ENCODE results near the gene PRH2.

The PRH2 gene

GRCh38 chr12:10928746-10929286 lies at the start of gene PRH2:
Gene PRH2, plus strand, starts transcription at chr12:10929236. Its CDS starts 38 bp downstream, at chr12:10929274.
- H3K27me3 Mint-ChIP-seq, result no peaks in the 10 kb centered on the region
- H3K4me1 Mint-ChIP-seq, result peaks cover 2% of the 10 kb centered on the region
- ATAC-seq (ENCODE audit: low read depth) (no peak), DNase-seq (ENCODE audit: low spot score in 2 of 2) (no peak)
- no peaks in the 10 kb centered on the region for H3K9me3 Mint-ChIP-seq
- no peak within 1 kb of the TSS for H3K27ac Mint-ChIP-seq
- peaks cover 8% of the 10 kb centered on the region for H3K36me3 Mint-ChIP-seq
- H3K4me3 Mint-ChIP-seq, result no peak within 1 kb of the TSS

- Mint-ChIP-seq H3K4me1 (no peaks in the 10 kb centered on the region), H3K4me3 (no peak within 1 kb of the TSS), H3K27me3 (no peaks in the 10 kb centered on the region), H3K9me3 (no peaks in the 10 kb centered on the region), H3K27ac (no peak within 1 kb of the TSS), H3K36me3 (peaks cover 14% of the 10 kb centered on the region)
- DNase-seq (ENCODE audit: low spot score in 2 of 2), result no peak
- no peak for ATAC-seq (ENCODE audit: low read depth)
These were observed 44.8 kb upstream of the PRH2 start, which contains the start of gene PRH1 for GRCh38 chr12:10884086-10884725. Gene PRH1, minus strand, starts transcription at chr12:10884255. Its CDS starts 38 bp downstream, at chr12:10884217.

GRCh38 chr12:10889226-10889625 lies 39.8 kb upstream of the PRH2 start:
- H3K36me3 Mint-ChIP-seq, result peaks cover 17% of the 10 kb centered on the region

GRCh38 chr12:10891937-10892336 lies 37.1 kb upstream of the PRH2 start:
- peaks cover 23% of the 10 kb centered on the region for H3K36me3 Mint-ChIP-seq
- no peak overlapping the region for H3K4me3 Mint-ChIP-seq
- no peaks in the 10 kb centered on the region for H3K9me3 Mint-ChIP-seq
- ATAC-seq (ENCODE audit: low read depth), result no peak
- H3K27me3 Mint-ChIP-seq, result no peaks in the 10 kb centered on the region
- H3K4me1 Mint-ChIP-seq, result no peaks in the 10 kb centered on the region
- H3K27ac Mint-ChIP-seq, result no peak overlapping the region
- no peak for DNase-seq (ENCODE audit: low spot score in 2 of 2)

More at GRCh38 chr12:10889226-10889625, 39.8 kb upstream of the PRH2 start:
- no peaks in the 10 kb centered on the region for H3K4me1 Mint-ChIP-seq
- no peak overlapping the region for H3K27ac Mint-ChIP-seq
- DNase-seq (ENCODE audit: low spot score in 2 of 2) (no peak), ATAC-seq (ENCODE audit: low read depth) (no peak)
- no peaks in the 10 kb centered on the region for H3K27me3 Mint-ChIP-seq
- no peaks in the 10 kb centered on the region for H3K9me3 Mint-ChIP-seq
- no peak overlapping the region for H3K4me3 Mint-ChIP-seq

- Mint-ChIP-seq H3K4me1 (peaks cover 2% of the 10 kb centered on the region), H3K4me3 (no peak overlapping the region), H3K27me3 (no peaks in the 10 kb centered on the region), H3K9me3 (peaks cover 3% of the 10 kb centered on the region), H3K27ac (no peak overlapping the region), H3K36me3 (peaks cover 28% of the 10 kb centered on the region)
- ATAC-seq (ENCODE audit: low read depth) (no peak), DNase-seq (ENCODE audit: low spot score in 2 of 2) (no peak)
These were observed 32.2 kb upstream of the PRH2 start for GRCh38 chr12:10896854-10897253.

GRCh38 chr12:10900530-10900929 lies 28.5 kb upstream of the PRH2 start:
- no peak for ATAC-seq (ENCODE audit: low read depth)
- Mint-ChIP-seq H3K27ac (no peak overlapping the region), H3K27me3 (no peaks in the 10 kb centered on the region), H3K9me3 (peaks cover 14% of the 10 kb centered on the region), H3K36me3 (peaks cover 28% of the 10 kb centered on the region), H3K4me1 (peaks cover 2% of the 10 kb centered on the region), H3K4me3 (no peak overlapping the region)
- no peak for DNase-seq (ENCODE audit: low spot score in 2 of 2)

GRCh38 chr12:10900972-10901371 lies 28.1 kb upstream of the PRH2 start:
- H3K4me3 Mint-ChIP-seq, result no peak overlapping the region
- H3K4me1 Mint-ChIP-seq, result peaks cover 2% of the 10 kb centered on the region
- no peaks in the 10 kb centered on the region for H3K27me3 Mint-ChIP-seq
- DNase-seq (ENCODE audit: low spot score in 2 of 2) (no peak), ATAC-seq (ENCODE audit: low read depth) (no peak)
- H3K36me3 Mint-ChIP-seq, result peaks cover 28% of the 10 kb centered on the region
- no peak overlapping the region for H3K27ac Mint-ChIP-seq
- peaks cover 16% of the 10 kb centered on the region for H3K9me3 Mint-ChIP-seq

- peaks cover 2% of the 10 kb centered on the region for H3K4me1 Mint-ChIP-seq
- no peak overlapping the region for H3K27ac Mint-ChIP-seq
- no peak overlapping the region for H3K4me3 Mint-ChIP-seq
- no peak for ATAC-seq (ENCODE audit: low read depth)
- H3K36me3 Mint-ChIP-seq, result peaks cover 29% of the 10 kb centered on the region
- H3K27me3 Mint-ChIP-seq, result no peaks in the 10 kb centered on the region
- DNase-seq (ENCODE audit: low spot score in 2 of 2), result no peak
- H3K9me3 Mint-ChIP-seq, result peaks cover 16% of the 10 kb centered on the region
These were observed 27.6 kb upstream of the PRH2 start for GRCh38 chr12:10901427-10901826.

- DNase-seq (ENCODE audit: low spot score in 2 of 2), result no peak
- peaks cover 28% of the 10 kb centered on the region for H3K36me3 Mint-ChIP-seq
- no peaks in the 10 kb centered on the region for H3K4me1 Mint-ChIP-seq
- no peaks in the 10 kb centered on the region for H3K27me3 Mint-ChIP-seq
- H3K27ac Mint-ChIP-seq, result no peak overlapping the region
- ATAC-seq (ENCODE audit: low read depth), result no peak
- H3K9me3 Mint-ChIP-seq, result peaks cover 15% of the 10 kb centered on the region
- no peak overlapping the region for H3K4me3 Mint-ChIP-seq
These were observed 24.4 kb upstream of the PRH2 start for GRCh38 chr12:10904686-10905085.

GRCh38 chr12:10909462-10909861 lies 19.6 kb upstream of the PRH2 start, which contains the start of gene TAS2R13:
Gene TAS2R13, minus strand, starts transcription at chr12:10909562. Its CDS starts 264 bp downstream, at chr12:10909298.
- DNase-seq (ENCODE audit: low spot score in 2 of 2), result no peak
- H3K9me3 Mint-ChIP-seq, result peaks cover 8% of the 10 kb centered on the region
- ATAC-seq (ENCODE audit: low read depth), result no peak
- peaks cover 13% of the 10 kb centered on the region for H3K36me3 Mint-ChIP-seq
- no peak within 1 kb of the TSS for H3K4me3 Mint-ChIP-seq
- H3K4me1 Mint-ChIP-seq, result no peaks in the 10 kb centered on the region
- H3K27me3 Mint-ChIP-seq, result no peaks in the 10 kb centered on the region
- H3K27ac Mint-ChIP-seq, result no peak within 1 kb of the TSS

GRCh38 chr12:10910380-10910779 lies 18.7 kb upstream of the PRH2 start:
- no peak for DNase-seq (ENCODE audit: low spot score in 2 of 2)
- H3K4me1 Mint-ChIP-seq, result no peaks in the 10 kb centered on the region
- H3K36me3 Mint-ChIP-seq, result peaks cover 7% of the 10 kb centered on the region
- no peak overlapping the region for H3K27ac Mint-ChIP-seq
- no peaks in the 10 kb centered on the region for H3K27me3 Mint-ChIP-seq
- no peak overlapping the region for H3K4me3 Mint-ChIP-seq
- H3K9me3 Mint-ChIP-seq, result peaks cover 4% of the 10 kb centered on the region
- ATAC-seq (ENCODE audit: low read depth), result no peak

GRCh38 chr12:10919809-10920208 lies 9.2 kb upstream of the PRH2 start:
- H3K27ac Mint-ChIP-seq, result no peak overlapping the region
- DNase-seq (ENCODE audit: low spot score in 2 of 2), result no peak
- peaks cover 2% of the 10 kb centered on the region for H3K4me1 Mint-ChIP-seq
- no peaks in the 10 kb centered on the region for H3K27me3 Mint-ChIP-seq
- H3K4me3 Mint-ChIP-seq, result no peak overlapping the region
- peaks cover 1% of the 10 kb centered on the region for H3K36me3 Mint-ChIP-seq
- peaks cover 2% of the 10 kb centered on the region for H3K9me3 Mint-ChIP-seq
- no peak for ATAC-seq (ENCODE audit: low read depth)

GRCh38 chr12:10926269-10926668 lies 2.8 kb upstream of the PRH2 start:
- H3K27ac Mint-ChIP-seq, result no peak overlapping the region
- peaks cover 6% of the 10 kb centered on the region for H3K36me3 Mint-ChIP-seq
- no peaks in the 10 kb centered on the region for H3K4me1 Mint-ChIP-seq
- no peaks in the 10 kb centered on the region for H3K9me3 Mint-ChIP-seq
- no peak for DNase-seq (ENCODE audit: low spot score in 2 of 2)
- H3K4me3 Mint-ChIP-seq, result no peak overlapping the region
- no peak for ATAC-seq (ENCODE audit: low read depth)
- H3K27me3 Mint-ChIP-seq, result no peaks in the 10 kb centered on the region

- Mint-ChIP-seq H3K9me3 (no peaks in the 10 kb centered on the region), H3K27me3 (no peaks in the 10 kb centered on the region), H3K4me1 (peaks cover 2% of the 10 kb centered on the region), H3K36me3 (peaks cover 4% of the 10 kb centered on the region), H3K4me3 (no peak overlapping the region), H3K27ac (peak overlapping the region; percentile 8)
- no peak for DNase-seq (ENCODE audit: low spot score in 2 of 2)
- no peak for ATAC-seq (ENCODE audit: low read depth)
These were observed 7.5 kb downstream of the PRH2 start for GRCh38 chr12:10936506-10936905.

- H3K36me3 Mint-ChIP-seq, result peaks cover 3% of the 10 kb centered on the region
These were observed 10.1 kb downstream of the PRH2 start, which contains the start of gene TAS2R14 for GRCh38 chr12:10939163-10939562. Gene TAS2R14, minus strand, starts transcription at chr12:10939263. Its CDS starts 56 bp downstream, at chr12:10939207.

More at GRCh38 chr12:10939163-10939562, 10.1 kb downstream of the PRH2 start, which contains the start of gene TAS2R14:
- no peaks in the 10 kb centered on the region for H3K4me1 Mint-ChIP-seq
- no peak within 1 kb of the TSS for H3K4me3 Mint-ChIP-seq
- ATAC-seq (ENCODE audit: low read depth) (no peak), DNase-seq (ENCODE audit: low spot score in 2 of 2) (no peak)
- no peak within 1 kb of the TSS for H3K27ac Mint-ChIP-seq
- H3K9me3 Mint-ChIP-seq, result peaks cover under 1% of the 10 kb centered on the region
- H3K27me3 Mint-ChIP-seq, result no peaks in the 10 kb centered on the region

All from memory B cell (primary cell).